Sigmoid colon (tissue), 4 donors: Measurements from ENCODE around the gene IL6R.

Experiments used
- POLR2A ChIP-seq, 2 donors: fragments of 450-650 bp; IDR thresholded peaks; one replicate each; pipeline ENCODE4 v1.6.1; 2016; ENCODE audit warnings: antibody characterized with exemption in 2 of 2, mild to moderate bottlenecking in 2 of 2, moderate library complexity in 2 of 2
- POLR2AphosphoS5 ChIP-seq, 4 donors: sonication (generic); formaldehyde crosslinking; IDR thresholded peaks; one replicate each; pipeline ENCODE4 v1.6.1; 2017; ENCODE audit warnings: antibody characterized with exemption in 4 of 4
- TF ChIP-seq, protein P1 (sequence below), 4 experiments: fragments of 450-650 bp in 3 of 4; fragments of 200-600 bp in 1 of 4; IDR thresholded peaks; one replicate each; pipeline ENCODE4 v1.5.1; 2016 to 2019; ENCODE audit warnings: antibody characterized with exemption in 4 of 4, mild to moderate bottlenecking in 3 of 4, moderate library complexity in 2 of 4

DNA sequence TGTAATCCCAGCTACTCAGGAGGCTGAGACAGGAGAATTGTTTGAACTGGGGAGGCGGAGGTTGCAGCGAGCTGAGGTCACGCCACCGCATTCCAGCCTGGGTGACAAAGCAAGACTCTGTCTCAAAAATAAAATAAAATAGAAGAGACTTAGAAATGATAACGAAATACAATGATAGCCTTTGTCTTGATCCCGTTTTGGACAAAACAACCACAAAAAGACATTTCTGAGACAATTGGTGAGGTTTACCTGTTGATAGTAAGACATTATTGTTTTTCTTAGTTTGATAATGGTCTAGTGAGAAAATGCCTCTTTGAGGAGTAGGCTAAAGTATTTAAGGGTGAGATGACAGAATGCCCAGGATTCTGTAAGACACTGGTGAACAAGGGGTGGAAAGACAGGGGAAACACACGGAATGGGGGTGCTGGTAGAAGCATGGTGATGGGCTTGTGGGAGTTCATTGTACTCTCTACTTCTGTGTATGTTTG lies 109.0 kb downstream of the IL6R start:
- TF ChIP-seq, protein P1, sequence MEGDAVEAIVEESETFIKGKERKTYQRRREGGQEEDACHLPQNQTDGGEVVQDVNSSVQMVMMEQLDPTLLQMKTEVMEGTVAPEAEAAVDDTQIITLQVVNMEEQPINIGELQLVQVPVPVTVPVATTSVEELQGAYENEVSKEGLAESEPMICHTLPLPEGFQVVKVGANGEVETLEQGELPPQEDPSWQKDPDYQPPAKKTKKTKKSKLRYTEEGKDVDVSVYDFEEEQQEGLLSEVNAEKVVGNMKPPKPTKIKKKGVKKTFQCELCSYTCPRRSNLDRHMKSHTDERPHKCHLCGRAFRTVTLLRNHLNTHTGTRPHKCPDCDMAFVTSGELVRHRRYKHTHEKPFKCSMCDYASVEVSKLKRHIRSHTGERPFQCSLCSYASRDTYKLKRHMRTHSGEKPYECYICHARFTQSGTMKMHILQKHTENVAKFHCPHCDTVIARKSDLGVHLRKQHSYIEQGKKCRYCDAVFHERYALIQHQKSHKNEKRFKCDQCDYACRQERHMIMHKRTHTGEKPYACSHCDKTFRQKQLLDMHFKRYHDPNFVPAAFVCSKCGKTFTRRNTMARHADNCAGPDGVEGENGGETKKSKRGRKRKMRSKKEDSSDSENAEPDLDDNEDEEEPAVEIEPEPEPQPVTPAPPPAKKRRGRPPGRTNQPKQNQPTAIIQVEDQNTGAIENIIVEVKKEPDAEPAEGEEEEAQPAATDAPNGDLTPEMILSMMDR (IDR thresholded peaks at IDR 0.05): no peak
- no peak for TF ChIP-seq POLR2A (IDR thresholded peaks at IDR 0.05)
- no peak for TF ChIP-seq POLR2AphosphoS5 (IDR thresholded peaks at IDR 0.05)
